ENCODE results near the gene CFL1. TPM values are rescaled to one million over a fixed set of nuclear protein-coding genes. Genes with fewer than 3 reads are reported as not detected.

CFL1 gene
- total RNA-seq, 2 donors from 2014 or later = 654 to 731 TPM

- H3K27ac ChIP-seq = no peak overlapping the region
- intact Hi-C loops (cut with DNase I) = no loop called here
- WGBS = 79% methylated on average over 8 of the region's 8 CpGs
- no peaks in the 10 kb centered on the region for H3K27me3 ChIP-seq (replicated peaks; ENCODE audit: insufficient read depth)
- H3K4me1 ChIP-seq (replicated peaks) = no peaks in the 10 kb centered on the region
- TF ChIP-seq POLR2AphosphoS5 (IDR thresholded peaks at IDR 0.05) (no peak), POLR2A (IDR thresholded peaks at IDR 0.05) (no peak)
- TF ChIP-seq, protein P1, sequence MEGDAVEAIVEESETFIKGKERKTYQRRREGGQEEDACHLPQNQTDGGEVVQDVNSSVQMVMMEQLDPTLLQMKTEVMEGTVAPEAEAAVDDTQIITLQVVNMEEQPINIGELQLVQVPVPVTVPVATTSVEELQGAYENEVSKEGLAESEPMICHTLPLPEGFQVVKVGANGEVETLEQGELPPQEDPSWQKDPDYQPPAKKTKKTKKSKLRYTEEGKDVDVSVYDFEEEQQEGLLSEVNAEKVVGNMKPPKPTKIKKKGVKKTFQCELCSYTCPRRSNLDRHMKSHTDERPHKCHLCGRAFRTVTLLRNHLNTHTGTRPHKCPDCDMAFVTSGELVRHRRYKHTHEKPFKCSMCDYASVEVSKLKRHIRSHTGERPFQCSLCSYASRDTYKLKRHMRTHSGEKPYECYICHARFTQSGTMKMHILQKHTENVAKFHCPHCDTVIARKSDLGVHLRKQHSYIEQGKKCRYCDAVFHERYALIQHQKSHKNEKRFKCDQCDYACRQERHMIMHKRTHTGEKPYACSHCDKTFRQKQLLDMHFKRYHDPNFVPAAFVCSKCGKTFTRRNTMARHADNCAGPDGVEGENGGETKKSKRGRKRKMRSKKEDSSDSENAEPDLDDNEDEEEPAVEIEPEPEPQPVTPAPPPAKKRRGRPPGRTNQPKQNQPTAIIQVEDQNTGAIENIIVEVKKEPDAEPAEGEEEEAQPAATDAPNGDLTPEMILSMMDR (IDR thresholded peaks at IDR 0.05) = no peak
- H3K4me3 ChIP-seq = no peak overlapping the region
- no peaks in the 10 kb centered on the region for H3K36me3 ChIP-seq
- no peaks in the 10 kb centered on the region for H3K9me3 ChIP-seq
- DNase-seq (ENCODE audit: low spot score) = no peak
These were observed 30.8 kb downstream of the CFL1 start for GRCh38 chr11:65826984-65827735.

GRCh38 chr11:65822776-65823528 lies 35.0 kb downstream of the CFL1 start:
- H3K4me3 ChIP-seq = no peak overlapping the region
- H3K4me1 ChIP-seq (replicated peaks) = no peaks in the 10 kb centered on the region
- no peaks in the 10 kb centered on the region for H3K9me3 ChIP-seq
- DNase-seq (ENCODE audit: low spot score) = peak; percentile 35
- no peak for TF ChIP-seq POLR2A (IDR thresholded peaks at IDR 0.05)
- peak; percentile 55 for TF ChIP-seq POLR2AphosphoS5 (IDR thresholded peaks at IDR 0.05)
- TF ChIP-seq, protein P1 (IDR thresholded peaks at IDR 0.05) = no peak
- peak overlapping the region in 1 of 2 donors; percentile 18 for H3K27ac ChIP-seq
- no peaks in the 10 kb centered on the region for H3K36me3 ChIP-seq
- intact Hi-C loops (cut with DNase I) = no loop called here
- 60% methylated on average over 15 of the region's 15 CpGs for WGBS
- no peaks in the 10 kb centered on the region for H3K27me3 ChIP-seq (replicated peaks; ENCODE audit: insufficient read depth)

- H3K27me3 ChIP-seq (replicated peaks; ENCODE audit: insufficient read depth) = no peaks in the 10 kb centered on the region
- DNase-seq (ENCODE audit: low spot score) = no peak
- no peak overlapping the region for H3K4me3 ChIP-seq
- H3K4me1 ChIP-seq (replicated peaks) = no peaks in the 10 kb centered on the region
- H3K9me3 ChIP-seq = no peaks in the 10 kb centered on the region
- no peaks in the 10 kb centered on the region for H3K36me3 ChIP-seq
- H3K27ac ChIP-seq = no peak overlapping the region
- 71% methylated on average over 8 of the region's 8 CpGs for WGBS
- TF ChIP-seq, protein P1 (IDR thresholded peaks at IDR 0.05) = no peak
- TF ChIP-seq POLR2AphosphoS5 (IDR thresholded peaks at IDR 0.05) = no peak
- no peak for TF ChIP-seq POLR2A (IDR thresholded peaks at IDR 0.05)
- intact Hi-C loops (cut with DNase I) = no loop called here
These were observed 36.9 kb downstream of the CFL1 start for GRCh38 chr11:65821107-65821506.

GRCh38 chr11:65817835-65818680 lies 39.9 kb downstream of the CFL1 start:
- TF ChIP-seq, protein P1 (IDR thresholded peaks at IDR 0.05) = peak; percentile 99 to 100 (median 100)
- peak; percentile 18 for TF ChIP-seq POLR2A (IDR thresholded peaks at IDR 0.05)
- TF ChIP-seq POLR2AphosphoS5 (IDR thresholded peaks at IDR 0.05) = peak; percentile 62
- H3K9me3 ChIP-seq = no peaks in the 10 kb centered on the region
- H3K36me3 ChIP-seq = no peaks in the 10 kb centered on the region
- peak; percentile 91 for DNase-seq (ENCODE audit: low spot score)
- intact Hi-C loops (cut with DNase I) = loop anchor here (2.0 to 5.0 kb wide), 3 partner anchors 37 to 181 kb away; partner anchors contain the start of genes AP5B1, KAT5 and SIPA1
- peak overlapping the region; percentile 51 to 56 for H3K4me3 ChIP-seq
- 7% methylated on average over 67 of the region's 74 CpGs for WGBS
- peak overlapping the region; percentile 52 to 76 for H3K27ac ChIP-seq
- no peaks in the 10 kb centered on the region for H3K4me1 ChIP-seq (replicated peaks)
- no peaks in the 10 kb centered on the region for H3K27me3 ChIP-seq (replicated peaks; ENCODE audit: insufficient read depth)
